ENCODE results near the gene ADGB. TPM values are rescaled to one million over a fixed set of nuclear protein-coding genes. Genes with fewer than 3 reads are reported as not detected.
"Not testable (repeated sequence)": the region's sequence is repeated elsewhere in the genome, so short reads cannot be mapped to it uniquely, and the experiment has no call there.

The ADGB gene
- total RNA-seq, 2 donors from 2014 or later, result not detected

GRCh38 chr6:146813554-146813953 is 214.8 kb downstream of the ADGB start:
- H3K4me1 ChIP-seq, result no peaks in the 10 kb centered on the region
- no peak for TF ChIP-seq POLR2A (IDR thresholded peaks at IDR 0.05)
- TF ChIP-seq CTCF (IDR thresholded peaks at IDR 0.05), result no peak
- intact Hi-C loops (cut with DNase I), result no loop called here
- DNase-seq, result no peak
- no peak for ATAC-seq
- no peaks in the 10 kb centered on the region for H3K27me3 ChIP-seq
- H3K36me3 ChIP-seq (replicated peaks in 1 of 2; ENCODE audit: insufficient read depth in 1 of 2, low read depth in 2 of 2), result no peaks in the 10 kb centered on the region
- H3K4me3 ChIP-seq, result no peak overlapping the region
- H3K9me3 ChIP-seq, result no peaks in the 10 kb centered on the region
- 13 to 21% methylated on average over 3 of the region's 3 CpGs for WGBS, 2 donors
- H3K27ac ChIP-seq, result no peak overlapping the region

GRCh38 chr6:146814148-146814750 is 215.5 kb downstream of the ADGB start:
- WGBS, 2 donors, result 63 to 85% methylated on average over 1 of the region's 1 CpG
- Histone ChIP-seq H3K9me3 (no peaks in the 10 kb centered on the region), H3K4me3 (no peak overlapping the region), H3K27ac (no peak overlapping the region), H3K27me3 (no peaks in the 10 kb centered on the region), H3K4me1 (no peaks in the 10 kb centered on the region), H3K36me3 (replicated peaks in 1 of 2; ENCODE audit: insufficient read depth in 1 of 2, low read depth in 2 of 2) (no peaks in the 10 kb centered on the region)
- DNase-seq (no peak), ATAC-seq (no peak)
- no peak for TF ChIP-seq POLR2A (IDR thresholded peaks at IDR 0.05)
- no peak for TF ChIP-seq CTCF (IDR thresholded peaks at IDR 0.05)
- intact Hi-C loops (cut with DNase I), result no loop called here

GRCh38 chr6:146815511-146816462 is 217.0 kb downstream of the ADGB start:
- H3K36me3 ChIP-seq (replicated peaks in 1 of 2; ENCODE audit: insufficient read depth in 1 of 2, low read depth in 2 of 2); intact Hi-C loops (cut with DNase I): not testable (repeated sequence)

GRCh38 chr6:146819596-146820320 is 221.0 kb downstream of the ADGB start:
- ATAC-seq (no peak), DNase-seq (no peak)
- Histone ChIP-seq H3K27ac (no peak overlapping the region), H3K9me3 (no peaks in the 10 kb centered on the region), H3K27me3 (no peaks in the 10 kb centered on the region), H3K4me3 (no peak overlapping the region), H3K4me1 (no peaks in the 10 kb centered on the region), H3K36me3 (replicated peaks in 1 of 2; ENCODE audit: insufficient read depth in 1 of 2, low read depth in 2 of 2) (no peaks in the 10 kb centered on the region)
- 43 to 59% methylated on average over 8 of the region's 8 CpGs for WGBS, 2 donors
- TF ChIP-seq CTCF (IDR thresholded peaks at IDR 0.05) (no peak), POLR2A (IDR thresholded peaks at IDR 0.05) (no peak)
- intact Hi-C loops (cut with DNase I), result no loop called here

More at GRCh38 chr6:146815511-146816462, 217.0 kb downstream of the ADGB start:
- H3K4me1 ChIP-seq, H3K27ac ChIP-seq, H3K4me3 ChIP-seq, ATAC-seq, DNase-seq, H3K27me3 ChIP-seq, H3K9me3 ChIP-seq: not testable (repeated sequence)
- 86% methylated on average over 17 to 18 of the region's 18 CpGs for WGBS, 2 donors

Data from body of pancreas (tissue), 4 donors.